ENCODE results near the gene CD79B.
"Not testable (repeated sequence)": the region's sequence is repeated elsewhere in the genome, so short reads cannot be mapped to it uniquely, and the experiment has no call there.

The CD79B gene

GRCh38 chr17:63928172-63928666, 3.9 kb downstream of the CD79B start:
- H3K4me3 ChIP-seq (ENCODE audit: low read depth, low read length), result no peak overlapping the region
- TF ChIP-seq CTCF (IDR thresholded peaks at IDR 0.05; ENCODE audit: insufficient read depth, low read depth, low read length, missing control alignments), result no peak
- DNase-seq (ENCODE audit: low read depth), result no peak

- DNase-seq (ENCODE audit: low read depth), result peak; percentile 50
Measured at GRCh38 chr17:63927464-63928171, 4.5 kb downstream of the CD79B start.

GRCh38 chr17:63926164-63926563, 6.0 kb downstream of the CD79B start:
- DNase-seq (ENCODE audit: low read depth), result no peak
- no peak overlapping the region for H3K4me3 ChIP-seq (ENCODE audit: low read depth, low read length)
- no peak for TF ChIP-seq CTCF (IDR thresholded peaks at IDR 0.05; ENCODE audit: insufficient read depth, low read depth, low read length, missing control alignments)

More at GRCh38 chr17:63927464-63928171, 4.5 kb downstream of the CD79B start:
- 0 out of 2 replicates have a peak overlapping the region, but pooled peaks have one; percentile 5 for H3K4me3 ChIP-seq (ENCODE audit: low read depth, low read length)
- no peak for TF ChIP-seq CTCF (IDR thresholded peaks at IDR 0.05; ENCODE audit: insufficient read depth, low read depth, low read length, missing control alignments)

- H3K4me3 ChIP-seq (ENCODE audit: low read depth, low read length), result no peak overlapping the region
- no peak for TF ChIP-seq CTCF (IDR thresholded peaks at IDR 0.05; ENCODE audit: insufficient read depth, low read depth, low read length, missing control alignments)
- DNase-seq (ENCODE audit: low read depth), result no peak
Measured at GRCh38 chr17:63925615-63926014, 6.5 kb downstream of the CD79B start.

- H3K4me3 ChIP-seq (ENCODE audit: low read depth, low read length), result not testable (repeated sequence)
- DNase-seq (ENCODE audit: low read depth), result peak; percentile 47
Measured at GRCh38 chr17:63922402-63922801, 9.7 kb downstream of the CD79B start.

GRCh38 chr17:63920779-63921178, 11.4 kb downstream of the CD79B start:
- DNase-seq (ENCODE audit: low read depth), result peak; percentile 35
- not testable (repeated sequence) for H3K4me3 ChIP-seq (ENCODE audit: low read depth, low read length)

- H3K4me3 ChIP-seq (ENCODE audit: low read depth, low read length); DNase-seq (ENCODE audit: low read depth): not testable (repeated sequence)
Measured at GRCh38 chr17:63920050-63920449, 12.1 kb downstream of the CD79B start.

- H3K4me3 ChIP-seq (ENCODE audit: low read depth, low read length), result no peak overlapping the region
- DNase-seq (ENCODE audit: low read depth), result peak; percentile 89
- TF ChIP-seq CTCF (IDR thresholded peaks at IDR 0.05; ENCODE audit: insufficient read depth, low read depth, low read length, missing control alignments), result peak; percentile 97
Measured at GRCh38 chr17:63919311-63919723, 12.8 kb downstream of the CD79B start.

- DNase-seq (ENCODE audit: low read depth); H3K4me3 ChIP-seq (ENCODE audit: low read depth, low read length): not testable (repeated sequence)
Measured at GRCh38 chr17:63918789-63919305, 13.3 kb downstream of the CD79B start, which contains the start of gene GH1. TSS of gene GH1 (minus strand) at chr17:63918839. CDS start at chr17:63918776, 63 bp downstream.
